K562 (cell line): ENCODE results near the gene CTSW. TPM values are rescaled to one million over a fixed set of nuclear protein-coding genes. Genes with fewer than 3 reads are reported as not detected.
A peak's percentile ranks its signal among the peaks of the same experiment; 100 is the strongest.

Source experiments
- ARID3A ChIP-seq: IDR thresholded peaks from 2 replicates; pipeline ENCODE4 v1.6.1; 2012; ENCODE audit warnings: low read depth, low read length, improper control_type of control experiment, borderline replicate concordance
- CREB3L1 ChIP-seq: fragments of 450-650 bp; IDR thresholded peaks from 2 replicates; pipeline ENCODE4 v1.6.1; 2014; ENCODE audit warnings: low read depth, mild to moderate bottlenecking, moderate library complexity, borderline replicate concordance
- ETV1 ChIP-seq: fragments of 450-650 bp; conservative IDR thresholded peaks from 2 replicates; pipeline ENCODE4 v1.6.1; 2016; ENCODE audit warnings: missing genetic modification characterization, control low read depth, low read depth, missing compliant biosample characterization
- ILK ChIP-seq: fragments of 450-650 bp; IDR thresholded peaks from 2 replicates; pipeline ENCODE4 v1.6.1; 2016; ENCODE audit warnings: missing genetic modification characterization, low read depth, mild to moderate bottlenecking, missing compliant biosample characterization, moderate library complexity, borderline replicate concordance
- KLF10 ChIP-seq: fragments of 250-450 bp; sonication (Bioruptor Pico); IDR thresholded peaks from 2 replicates; pipeline ENCODE4 v1.6.1; 2021; ENCODE audit warnings: matching md5 sums
- MAFK ChIP-seq: IDR thresholded peaks from 2 replicates; pipeline ENCODE4 v1.6.1; 2011; ENCODE audit warnings: low read length, improper control_type of control experiment
- MCM2 ChIP-seq: fragments of 450-650 bp; IDR thresholded peaks from 2 replicates; pipeline ENCODE4 v1.6.1; 2017; ENCODE audit warnings: low read depth, mild to moderate bottlenecking
- MED1 ChIP-seq: sonication (generic); formaldehyde crosslinking; IDR thresholded peaks from 2 replicates; pipeline ENCODE4 v1.8.1; 2023; ENCODE audit warnings: missing genetic modification reagents, borderline replicate concordance
- NFXL1 ChIP-seq: fragments of 450-650 bp; formaldehyde crosslinking; IDR thresholded peaks from 2 replicates; pipeline ENCODE4 v1.4.0; 2021; ENCODE audit warnings: mild to moderate bottlenecking
- REST ChIP-seq, 2 experiments: fragments of 450-650 bp; formaldehyde crosslinking in 1 of 2; IDR thresholded peaks; 2 replicates each; pipeline versions ENCODE4 v1.4.0 to v1.6.1; 2014 to 2020; ENCODE audit warnings: mild to moderate bottlenecking in 2 of 2, borderline replicate concordance in 1 of 2, low read depth in 1 of 2
- RFX5 ChIP-seq: IDR thresholded peaks from 2 replicates; pipeline ENCODE4 v1.6.1; 2011; ENCODE audit warnings: low read depth, mild to moderate bottlenecking, improper control_type of control experiment, low read length
- SMAD1 ChIP-seq: fragments of 150-350 bp; IDR thresholded peaks from 2 replicates; pipeline ENCODE4 v1.6.1; 2014; ENCODE audit warnings: low read length, low read depth; ENCODE audit not compliant: partially characterized antibody
- SMAD3 ChIP-seq: fragments of 450-650 bp; formaldehyde crosslinking; conservative IDR thresholded peaks from 2 replicates; pipeline ENCODE4 v1.4.0; 2020; ENCODE audit warnings: mild to moderate bottlenecking
- THAP7 ChIP-seq: fragments of 250-450 bp; sonication (Bioruptor Pico); IDR thresholded peaks from 2 replicates; pipeline ENCODE4 v1.5.0; 2021
- ZBTB17 ChIP-seq: fragments of 450-650 bp; formaldehyde crosslinking; IDR thresholded peaks from 2 replicates; pipeline ENCODE4 v1.4.0; 2020; ENCODE audit warnings: mild to moderate bottlenecking
- ZC3H11A ChIP-seq: IDR thresholded peaks from 2 replicates; pipeline ENCODE4 v1.6.1; 2012; ENCODE audit warnings: low read depth, low read length, improper control_type of control experiment
- polyA plus RNA-seq, 8 experiments: library from polyadenylated mRNA; depleted of rRNA in 4 of 8; stranded (reverse) in 5 of 8; unstranded in 3 of 8; fragments of >200 nt; fragmentation: Nextera tagmentation in 2 of 8; fragmentation: Illumina TruSeq in 1 of 8; extraction: Ambion mirVana in 2 of 8; extraction: Trizol in 1 of 8; gene quantifications; 2 replicates each; pipeline versions ENCODE4 v1.2.1 to v1.2.3, GENCODE V29; 2011 to 2014; ENCODE audit warnings: inconsistent platforms in 1 of 8, missing spikeins in 1 of 8
- total RNA-seq, 7 experiments: library from RNA; depleted of rRNA in 6 of 7; stranded (reverse); fragments of >200 nt in 6 of 7; fragmentation: Illumina TruSeq in 2 of 7; extraction: Trizol in 2 of 7; gene quantifications; 2 replicates each; pipeline versions ENCODE4 v1.2.1 to v1.2.3, GENCODE V29; 2011 to 2021; ENCODE audit warnings: low replicate concordance in 1 of 7

CTSW gene
- total and polyA plus RNA-seq, 9 of the 15 experiments (the other 6 are each of a cell fraction or from before 2014, with no cell fraction given) = 0.04 TPM; not detected in 8

GRCh38 chr11:65900125-65900898 lies 20.7 kb downstream of the CTSW start, which contains the start of gene FOSL1 (continued):
- TF ChIP-seq MED1 (CRISPR knock-in tag) = no peak
- TF ChIP-seq NFXL1 (CRISPR knock-in tag) = no peak
- no peak for TF ChIP-seq ZC3H11A
- no peak for TF ChIP-seq RFX5
- no peak for TF ChIP-seq THAP7 (CRISPR knock-in tag)
- no peak for TF ChIP-seq REST (IDR thresholded peaks at IDR 0.05; ENCODE audit: borderline replicate concordance)
- 0 out of 2 replicates have a peak, but pooled peaks have one; percentile 26 for TF ChIP-seq REST (CRISPR knock-in tag; IDR thresholded peaks at IDR 0.05; ENCODE audit: low read depth)
- no peak for TF ChIP-seq SMAD3 (CRISPR knock-in tag)
- no peak for TF ChIP-seq ARID3A
- no peak for TF ChIP-seq ZBTB17 (CRISPR knock-in tag)
- peak; percentile 93 for TF ChIP-seq SMAD1
- no peak for TF ChIP-seq ILK (tag)
- no peak for TF ChIP-seq MCM2
- no peak for TF ChIP-seq KLF10 (CRISPR knock-in tag)
- no peak for TF ChIP-seq ETV1 (tag)
- no peak for TF ChIP-seq MAFK
- TF ChIP-seq CREB3L1 = no peak
